Vagina (tissue), 2 donors: ENCODE measurements around the gene FBLN1.

Experiments used
- POLR2A ChIP-seq, 2 donors: fragments of 450-650 bp; IDR thresholded peaks; one replicate each; pipeline ENCODE4 v1.6.1; 2017; ENCODE audit warnings: antibody characterized with exemption in 2 of 2, mild to moderate bottlenecking in 2 of 2, moderate library complexity in 2 of 2
- TF ChIP-seq, protein P1 (sequence below), 3 experiments: fragments of 450-650 bp in 2 of 3; fragments of 200-600 bp in 1 of 3; sonication (generic) in 1 of 3; IDR thresholded peaks; one replicate each; pipeline ENCODE4 v1.5.1; 2017 to 2019; ENCODE audit warnings: antibody characterized with exemption in 3 of 3, mild to moderate bottlenecking in 2 of 3, moderate library complexity in 2 of 3

DNA sequence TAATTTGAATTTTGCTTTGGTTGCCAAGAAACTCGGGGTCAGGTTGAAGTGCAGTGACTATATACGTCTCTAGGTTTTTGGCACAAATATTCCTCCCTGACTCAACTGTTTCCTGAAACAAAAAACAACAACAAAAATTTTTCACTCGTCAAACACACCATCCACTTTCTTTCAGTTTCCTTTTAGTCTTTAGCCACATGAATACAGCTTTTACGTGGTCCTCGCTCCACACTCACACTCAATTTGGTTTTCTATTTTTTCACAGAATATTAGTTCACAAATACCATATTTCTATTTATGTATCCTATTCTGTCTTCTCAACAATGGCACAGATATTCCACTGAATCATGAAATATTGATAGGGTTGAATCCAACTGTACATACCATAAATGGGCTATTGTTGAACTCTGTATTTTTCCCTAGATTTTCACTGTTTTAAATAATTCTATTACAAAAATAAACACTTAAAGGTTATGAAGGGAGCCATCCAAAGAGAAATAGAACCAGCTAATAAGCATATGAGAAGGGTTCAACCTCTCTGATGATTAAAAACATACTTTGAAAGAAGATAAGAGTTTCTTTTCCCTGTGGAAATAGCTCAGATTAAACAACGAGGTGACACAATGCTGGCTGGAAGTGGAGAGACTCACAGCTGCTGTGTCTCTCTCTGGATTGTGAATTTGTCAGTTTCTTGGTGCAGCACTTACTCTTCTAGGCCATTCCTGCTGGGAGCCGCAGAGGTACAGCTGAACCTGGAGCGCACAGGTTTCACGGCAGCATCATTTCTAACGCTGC lies 5.1 kb upstream of the FBLN1 start:
- TF ChIP-seq, protein P1, sequence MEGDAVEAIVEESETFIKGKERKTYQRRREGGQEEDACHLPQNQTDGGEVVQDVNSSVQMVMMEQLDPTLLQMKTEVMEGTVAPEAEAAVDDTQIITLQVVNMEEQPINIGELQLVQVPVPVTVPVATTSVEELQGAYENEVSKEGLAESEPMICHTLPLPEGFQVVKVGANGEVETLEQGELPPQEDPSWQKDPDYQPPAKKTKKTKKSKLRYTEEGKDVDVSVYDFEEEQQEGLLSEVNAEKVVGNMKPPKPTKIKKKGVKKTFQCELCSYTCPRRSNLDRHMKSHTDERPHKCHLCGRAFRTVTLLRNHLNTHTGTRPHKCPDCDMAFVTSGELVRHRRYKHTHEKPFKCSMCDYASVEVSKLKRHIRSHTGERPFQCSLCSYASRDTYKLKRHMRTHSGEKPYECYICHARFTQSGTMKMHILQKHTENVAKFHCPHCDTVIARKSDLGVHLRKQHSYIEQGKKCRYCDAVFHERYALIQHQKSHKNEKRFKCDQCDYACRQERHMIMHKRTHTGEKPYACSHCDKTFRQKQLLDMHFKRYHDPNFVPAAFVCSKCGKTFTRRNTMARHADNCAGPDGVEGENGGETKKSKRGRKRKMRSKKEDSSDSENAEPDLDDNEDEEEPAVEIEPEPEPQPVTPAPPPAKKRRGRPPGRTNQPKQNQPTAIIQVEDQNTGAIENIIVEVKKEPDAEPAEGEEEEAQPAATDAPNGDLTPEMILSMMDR (IDR thresholded peaks at IDR 0.05) = no peak
- no peak for TF ChIP-seq POLR2A (IDR thresholded peaks at IDR 0.05)
